Transverse colon (tissue), 4 donors: ENCODE measurements around the gene KCNH1. TPM values are rescaled to one million over a fixed set of nuclear protein-coding genes. Genes with fewer than 3 reads are reported as not detected.

Experiments used
- DNase-seq: peaks from one replicate; pipeline ENCODE4 v3.0.0-alpha.2; 2019
- H3K27ac ChIP-seq, 4 donors: fragments of 200-600 bp; sonication (generic); 2 replicates each; pipeline ENCODE4 v1.5.1; 2016 to 2018; ENCODE audit warnings: inconsistent platforms in 4 of 4
- H3K27me3 ChIP-seq: fragments of 200-600 bp; sonication (generic); 2 replicates; pipeline ENCODE4 v1.5.1; 2017; ENCODE audit warnings: inconsistent platforms
- H3K36me3 ChIP-seq, 4 donors: fragments of 200-600 bp; sonication (generic); 2 replicates each; pipeline ENCODE4 v1.5.1; 2017 to 2019; ENCODE audit warnings: inconsistent platforms in 4 of 4
- H3K4me1 ChIP-seq, 4 donors: fragments of 200-600 bp; sonication (generic); 2 replicates each; pipeline ENCODE4 v1.5.1; 2017 to 2020; ENCODE audit warnings: inconsistent platforms in 4 of 4
- H3K4me3 ChIP-seq, 4 donors: fragments of 200-600 bp; sonication (generic); 1 replicate in 1 of 4; 2 replicates in 3 of 4; pipeline versions ENCODE4 v1.5.1 to v1.6.1; 2017 to 2019; ENCODE audit warnings: inconsistent platforms in 4 of 4
- H3K9me3 ChIP-seq, 2 donors: fragments of 200-600 bp; sonication (generic); 2 replicates each; pipeline ENCODE4 v1.5.1; 2017 to 2019; ENCODE audit warnings: inconsistent platforms in 2 of 2
- EP300 ChIP-seq: sonication (generic); formaldehyde crosslinking; IDR thresholded peaks from one replicate; pipeline ENCODE4 v1.6.1; 2017; ENCODE audit warnings: antibody characterized with exemption, low read depth
- POLR2A ChIP-seq: fragments of 450-650 bp; IDR thresholded peaks from one replicate; pipeline ENCODE4 v1.6.1; 2016; ENCODE audit warnings: antibody characterized with exemption, mild to moderate bottlenecking, moderate library complexity
- POLR2AphosphoS5 ChIP-seq, 3 donors: sonication (generic); formaldehyde crosslinking; IDR thresholded peaks; one replicate each; pipeline ENCODE4 v1.6.1; 2016; ENCODE audit warnings: antibody characterized with exemption in 3 of 3
- WGBS, 2 donors: methylation state at CpG; one replicate each; pipeline ENCODE4 v1.1.5; 2018; ENCODE audit warnings: low coverage in 1 of 2; 5-methylcytosine and 5-hydroxymethylcytosine counted together
- in situ Hi-C, 4 donors: fragments of 200-750 bp; cut with MboI; loops; one replicate each; pipeline versions ENCODE4 v1.15.0 to v1.15.1; 2017; ENCODE audit warnings: low sequenced_read_pairs in 3 of 4, low pct_ligation_motif_present in 1 of 4, low pct_unique_long_range_greater_than_20kb in 1 of 4
- intact Hi-C: fragments of 100-400 bp; cut with DNase I; formaldehyde crosslinking; loops from one replicate; pipeline ENCODE4 v1.15.1; 2023; ENCODE audit warnings: low total_unique reads
- total RNA-seq, 4 donors: library from RNA; depleted of rRNA; stranded (reverse); fragments of >200 nt; gene quantifications; one replicate each; pipeline ENCODE4 v1.1.0, GENCODE V29; 2016
- TF ChIP-seq, protein P1 (sequence below), 5 experiments: fragments of 200-600 bp in 3 of 5; fragments of 450-650 bp in 2 of 5; sonication (generic) in 3 of 5; IDR thresholded peaks; 1 replicate in 2 of 5; 2 replicates in 3 of 5; pipeline ENCODE4 v1.5.1; 2016 to 2017; ENCODE audit warnings: antibody characterized with exemption in 5 of 5, inconsistent platforms in 3 of 5, mild to moderate bottlenecking in 2 of 5, moderate library complexity in 1 of 5

KCNH1 gene
- total RNA-seq, 4 donors from 2014 or later: 0.55 to 9.4 (median 2.2) TPM

DNA sequence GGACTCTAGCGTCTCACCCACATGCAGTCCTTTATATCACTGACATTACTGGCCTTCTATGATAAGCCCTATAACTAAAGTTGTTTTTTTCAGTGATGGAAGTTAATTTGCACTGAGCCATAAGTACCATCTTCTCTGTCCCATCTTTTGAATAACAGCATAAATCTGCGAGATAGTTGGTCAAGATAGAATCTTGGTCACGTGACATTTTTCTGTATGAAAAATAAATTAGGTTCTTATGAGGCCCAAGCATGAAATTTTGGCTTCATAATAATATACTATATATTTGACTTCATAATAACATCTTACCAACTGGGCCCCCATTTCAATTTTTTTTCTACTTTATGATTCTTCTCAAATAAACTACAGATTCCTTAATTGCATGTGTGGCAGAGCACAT is 285.5 kb downstream of the KCNH1 start:
- DNase-seq: no peak
- 82 to 100% methylated on average over 1 to 3 of the region's 3 CpGs for WGBS, 2 donors
- Histone ChIP-seq H3K27me3 (no peaks in the 10 kb centered on the region), H3K9me3 (no peaks in the 10 kb centered on the region), H3K4me3 (no peak overlapping the region), H3K27ac (no peak overlapping the region), H3K36me3 (no peaks in the 10 kb centered on the region), H3K4me1 (no peaks in the 10 kb centered on the region)
- intact Hi-C loops (no loop called here), in situ Hi-C loops (no loop called here)
- TF ChIP-seq EP300 (no peak), POLR2AphosphoS5 (IDR thresholded peaks at IDR 0.05) (no peak), POLR2A (no peak)
- TF ChIP-seq, protein P1, sequence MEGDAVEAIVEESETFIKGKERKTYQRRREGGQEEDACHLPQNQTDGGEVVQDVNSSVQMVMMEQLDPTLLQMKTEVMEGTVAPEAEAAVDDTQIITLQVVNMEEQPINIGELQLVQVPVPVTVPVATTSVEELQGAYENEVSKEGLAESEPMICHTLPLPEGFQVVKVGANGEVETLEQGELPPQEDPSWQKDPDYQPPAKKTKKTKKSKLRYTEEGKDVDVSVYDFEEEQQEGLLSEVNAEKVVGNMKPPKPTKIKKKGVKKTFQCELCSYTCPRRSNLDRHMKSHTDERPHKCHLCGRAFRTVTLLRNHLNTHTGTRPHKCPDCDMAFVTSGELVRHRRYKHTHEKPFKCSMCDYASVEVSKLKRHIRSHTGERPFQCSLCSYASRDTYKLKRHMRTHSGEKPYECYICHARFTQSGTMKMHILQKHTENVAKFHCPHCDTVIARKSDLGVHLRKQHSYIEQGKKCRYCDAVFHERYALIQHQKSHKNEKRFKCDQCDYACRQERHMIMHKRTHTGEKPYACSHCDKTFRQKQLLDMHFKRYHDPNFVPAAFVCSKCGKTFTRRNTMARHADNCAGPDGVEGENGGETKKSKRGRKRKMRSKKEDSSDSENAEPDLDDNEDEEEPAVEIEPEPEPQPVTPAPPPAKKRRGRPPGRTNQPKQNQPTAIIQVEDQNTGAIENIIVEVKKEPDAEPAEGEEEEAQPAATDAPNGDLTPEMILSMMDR (IDR thresholded peaks at IDR 0.05): no peak

DNA sequence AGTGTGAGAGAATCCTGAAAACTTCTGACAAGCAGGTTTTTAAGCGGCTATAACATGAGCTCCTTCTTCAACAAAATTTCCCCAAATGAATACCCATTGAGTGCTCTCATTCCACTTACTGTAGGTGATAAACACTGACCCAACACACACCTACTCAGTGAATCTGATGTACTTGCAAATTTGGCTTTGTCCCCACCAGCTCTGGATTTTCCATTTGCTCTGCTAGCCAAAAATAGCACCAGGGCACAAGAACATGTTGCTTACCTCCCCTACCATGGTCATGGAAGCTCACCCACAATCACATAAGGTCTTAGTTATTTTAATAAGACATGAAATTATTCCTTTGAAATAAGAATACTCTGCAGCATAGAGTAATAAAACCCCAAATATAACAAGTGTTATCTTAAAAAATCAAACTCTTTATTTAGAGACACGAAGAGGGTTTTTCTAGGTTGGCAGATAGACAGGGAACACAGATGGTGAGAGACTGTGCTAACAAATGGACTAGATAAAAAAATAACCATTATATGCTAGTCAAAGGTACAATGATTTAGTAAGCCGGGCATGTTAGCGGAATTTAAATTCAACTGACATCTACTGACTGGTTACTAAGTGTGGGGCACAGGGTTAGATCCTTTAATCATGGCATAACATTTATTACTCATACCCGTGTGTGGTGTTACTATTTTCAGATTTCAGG is 291.9 kb downstream of the KCNH1 start:
- Histone ChIP-seq H3K9me3 (no peaks in the 10 kb centered on the region), H3K27me3 (no peaks in the 10 kb centered on the region), H3K36me3 (no peaks in the 10 kb centered on the region), H3K4me3 (no peak overlapping the region), H3K27ac (no peak overlapping the region), H3K4me1 (no peaks in the 10 kb centered on the region)
- WGBS, 2 donors: 63 to 72% methylated on average over 5 of the region's 5 CpGs
- no peak for DNase-seq
- no peak for TF ChIP-seq EP300
- no peak for TF ChIP-seq POLR2A
- no peak for TF ChIP-seq POLR2AphosphoS5 (IDR thresholded peaks at IDR 0.05)
- TF ChIP-seq, protein P1 (IDR thresholded peaks at IDR 0.05): no peak
- intact Hi-C loops: no loop called here
- in situ Hi-C loops: no loop called here

- in situ Hi-C loops (no loop called here), intact Hi-C loops (no loop called here)
- Histone ChIP-seq H3K27me3 (no peaks in the 10 kb centered on the region), H3K4me1 (no peaks in the 10 kb centered on the region), H3K9me3 (no peaks in the 10 kb centered on the region), H3K27ac (no peak overlapping the region), H3K4me3 (no peak overlapping the region), H3K36me3 (no peaks in the 10 kb centered on the region)
- DNase-seq: no peak
- TF ChIP-seq POLR2AphosphoS5 (IDR thresholded peaks at IDR 0.05) (no peak), POLR2A (no peak), EP300 (no peak)
- TF ChIP-seq, protein P1 (IDR thresholded peaks at IDR 0.05): no peak
- 61 to 65% methylated on average over 6 of the region's 6 CpGs for WGBS, 2 donors
Observed at GRCh38 chr1:210830034-210831028, 303.6 kb downstream of the KCNH1 start.

- no peaks in the 10 kb centered on the region for H3K4me1 ChIP-seq
- intact Hi-C loops (no loop called here), in situ Hi-C loops (no loop called here)
- no peaks in the 10 kb centered on the region for H3K36me3 ChIP-seq
- WGBS, 2 donors: 75 to 81% methylated on average over 2 to 4 of the region's 4 CpGs
- H3K9me3 ChIP-seq: no peaks in the 10 kb centered on the region
- TF ChIP-seq POLR2AphosphoS5 (IDR thresholded peaks at IDR 0.05) (no peak), EP300 (no peak), POLR2A (no peak)
- TF ChIP-seq, protein P1 (IDR thresholded peaks at IDR 0.05): no peak
- no peaks in the 10 kb centered on the region for H3K27me3 ChIP-seq
- H3K4me3 ChIP-seq: no peak overlapping the region
- no peak for DNase-seq
- H3K27ac ChIP-seq: no peak overlapping the region
Observed at GRCh38 chr1:210828996-210829596, 304.9 kb downstream of the KCNH1 start.
